CD4-positive, alpha-beta T cell treated with Interleukin-10 for 1 hour (primary cell): ENCODE data around the gene CCR5AS.
"Not testable (repeated sequence)": the region's sequence is repeated elsewhere in the genome, so short reads cannot be mapped to it uniquely, and the experiment has no call there.

Experiments used
- DNase-seq: peaks from one replicate; pipeline ENCODE4 v3.0.0-alpha.2; 2020

Gene CCR5AS

GRCh38 chr3:46406788-46407611 is at the start of gene CCR5AS, which contains the start of gene CCRL2:
Gene CCR5AS, minus strand, starts transcription at chr3:46407066.
Gene CCRL2, plus strand, starts transcription at chr3:46407259. Its CDS starts 821 bp downstream, at chr3:46408080.
- peak; percentile 59 for DNase-seq

- DNase-seq = no peak
Observed at GRCh38 chr3:46456118-46456517, 49.3 kb upstream of the CCR5AS start.

- DNase-seq = no peak
Observed at GRCh38 chr3:46455231-46456115, 48.6 kb upstream of the CCR5AS start.

- DNase-seq = no peak
Observed at GRCh38 chr3:46454606-46455005, 47.7 kb upstream of the CCR5AS start.

- no peak for DNase-seq
Observed at GRCh38 chr3:46454209-46454595, 47.3 kb upstream of the CCR5AS start.

- no peak for DNase-seq
Observed at GRCh38 chr3:46453526-46454208, 46.8 kb upstream of the CCR5AS start.

- DNase-seq = no peak
Observed at GRCh38 chr3:46449755-46450552, 43.1 kb upstream of the CCR5AS start.

- no peak for DNase-seq
Observed at GRCh38 chr3:46448721-46449120, 41.9 kb upstream of the CCR5AS start.

GRCh38 chr3:46447228-46447985 is 40.5 kb upstream of the CCR5AS start:
- no peak for DNase-seq

GRCh38 chr3:46442576-46443530 is 36.0 kb upstream of the CCR5AS start:
- DNase-seq = peak; percentile 61

GRCh38 chr3:46440531-46441294 is 33.8 kb upstream of the CCR5AS start:
- peak; percentile 49 for DNase-seq

- no peak for DNase-seq
Observed at GRCh38 chr3:46438831-46439230, 32.0 kb upstream of the CCR5AS start.

GRCh38 chr3:46435081-46435726 is 28.3 kb upstream of the CCR5AS start:
- no peak for DNase-seq

- DNase-seq = no peak
Observed at GRCh38 chr3:46433841-46434240, 27.0 kb upstream of the CCR5AS start.

GRCh38 chr3:46433118-46433517 is 26.3 kb upstream of the CCR5AS start:
- not testable (repeated sequence) for DNase-seq

- not testable (repeated sequence) for DNase-seq
Observed at GRCh38 chr3:46431905-46432304, 25.0 kb upstream of the CCR5AS start.

- not testable (repeated sequence) for DNase-seq
Observed at GRCh38 chr3:46430879-46431278, 24.0 kb upstream of the CCR5AS start.

- no peak for DNase-seq
Observed at GRCh38 chr3:46429671-46430070, 22.8 kb upstream of the CCR5AS start.

GRCh38 chr3:46429250-46429649 is 22.4 kb upstream of the CCR5AS start:
- DNase-seq = no peak
